K562 treated with DMSO at 1 percent for 4 hours (cell line): Measurements from ENCODE around the gene NSMCE4A. TPM values are rescaled to one million over a fixed set of nuclear protein-coding genes. Genes with fewer than 3 reads are reported as not detected.

Experiments used
- total RNA-seq: library from RNA; unstranded; fragments of 300-600 nt; gene quantifications from 2 replicates; pipeline ENCODE4 v1.2.3, GENCODE V29; 2022; ENCODE audit not compliant: insufficient read depth

Gene NSMCE4A, protein sequence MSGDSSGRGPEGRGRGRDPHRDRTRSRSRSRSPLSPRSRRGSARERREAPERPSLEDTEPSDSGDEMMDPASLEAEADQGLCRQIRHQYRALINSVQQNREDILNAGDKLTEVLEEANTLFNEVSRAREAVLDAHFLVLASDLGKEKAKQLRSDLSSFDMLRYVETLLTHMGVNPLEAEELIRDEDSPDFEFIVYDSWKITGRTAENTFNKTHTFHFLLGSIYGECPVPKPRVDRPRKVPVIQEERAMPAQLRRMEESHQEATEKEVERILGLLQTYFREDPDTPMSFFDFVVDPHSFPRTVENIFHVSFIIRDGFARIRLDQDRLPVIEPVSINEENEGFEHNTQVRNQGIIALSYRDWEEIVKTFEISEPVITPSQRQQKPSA
- 21.9 and 26.9 TPM in 2 replicates for total RNA-seq

DNA sequence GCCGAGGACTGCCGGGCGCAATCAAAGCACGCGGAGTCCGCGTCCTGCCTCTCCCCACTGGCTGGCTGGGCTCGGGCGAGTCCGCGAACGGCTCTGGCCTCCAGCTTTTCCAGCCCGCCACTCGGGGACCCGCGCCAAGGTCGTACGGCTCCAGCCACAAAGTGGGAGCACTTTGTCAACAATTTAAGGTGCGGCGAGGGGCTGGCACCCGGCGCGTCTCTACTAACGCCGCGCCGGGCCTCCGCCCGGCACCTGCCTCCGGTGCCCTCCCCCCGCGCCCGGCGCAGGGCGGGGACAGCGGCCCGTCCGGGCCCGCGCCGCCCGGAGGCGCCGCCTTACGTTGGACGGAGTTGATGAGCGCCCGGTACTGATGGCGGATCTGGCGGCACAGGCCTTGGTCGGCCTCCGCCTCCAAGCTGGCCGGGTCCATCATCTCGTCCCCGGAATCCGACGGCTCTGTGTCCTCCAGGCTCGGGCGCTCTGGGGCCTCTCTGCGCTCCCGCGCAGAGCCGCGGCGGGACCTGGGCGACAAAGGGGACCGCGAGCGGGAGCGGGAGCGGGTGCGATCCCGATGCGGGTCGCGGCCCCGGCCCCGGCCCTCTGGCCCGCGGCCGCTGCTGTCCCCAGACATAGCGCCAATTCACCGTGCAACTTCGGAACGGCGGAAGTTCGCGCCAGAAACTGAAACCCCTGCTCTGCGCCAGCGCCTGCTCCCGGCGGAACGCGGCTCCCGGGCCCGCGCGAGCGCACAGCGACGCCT lies at the start of gene NSMCE4A:
Gene NSMCE4A (minus strand): TSS at position 683 of the 760 bp plus-strand sequence. CDS start 52 bp downstream, at position 631.

DNA sequence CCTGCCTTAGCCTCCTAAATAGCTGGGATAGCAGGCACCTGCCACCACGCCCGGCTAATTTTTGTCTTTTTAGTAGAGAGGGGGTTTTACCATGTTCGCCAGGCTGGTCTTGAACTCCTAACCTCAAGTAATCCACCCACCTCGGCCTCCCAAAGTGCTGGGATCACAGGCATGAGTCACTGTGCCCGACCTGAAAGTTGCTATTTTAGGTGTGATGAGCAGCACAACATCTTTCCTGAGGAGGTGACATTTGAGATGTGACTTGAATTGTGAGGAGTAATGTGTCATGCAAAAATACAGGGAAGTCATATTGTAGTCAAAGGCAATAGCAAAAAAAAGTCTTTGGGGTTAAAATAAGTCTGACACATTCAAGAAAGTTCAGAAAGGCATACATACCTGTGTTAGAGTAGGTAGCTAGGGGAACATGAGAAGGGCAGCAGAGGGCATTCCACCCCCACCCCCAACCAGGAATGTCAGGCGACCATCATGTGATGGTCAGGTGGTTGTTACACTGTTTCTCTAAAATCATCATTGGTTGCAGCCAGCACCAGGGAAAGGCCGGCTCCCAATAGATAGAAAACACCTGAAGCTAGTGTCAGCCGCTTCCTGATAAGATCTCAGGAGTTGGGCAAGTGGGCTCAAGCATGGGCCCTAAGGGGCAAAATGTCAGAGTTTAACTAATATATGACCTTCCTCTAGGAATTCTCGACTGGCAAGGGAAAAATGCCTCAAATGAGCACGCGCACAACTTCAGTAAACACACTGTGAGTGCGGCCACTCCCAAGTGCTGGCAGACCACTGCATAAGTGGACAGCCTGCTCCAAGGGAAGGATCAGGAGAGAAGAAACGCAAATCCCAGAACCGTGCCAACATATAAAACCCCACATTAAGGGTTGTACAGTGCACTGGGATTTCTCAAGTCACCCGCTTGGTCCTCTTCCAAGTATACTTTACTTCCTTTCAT lies 13.6 kb upstream of the NSMCE4A start, which contains the start of gene TACC2:
Gene TACC2 (plus strand): TSS at position 803 of the 964 bp plus-strand sequence. CDS start 32,819 bp downstream, outside the sequence.

DNA sequence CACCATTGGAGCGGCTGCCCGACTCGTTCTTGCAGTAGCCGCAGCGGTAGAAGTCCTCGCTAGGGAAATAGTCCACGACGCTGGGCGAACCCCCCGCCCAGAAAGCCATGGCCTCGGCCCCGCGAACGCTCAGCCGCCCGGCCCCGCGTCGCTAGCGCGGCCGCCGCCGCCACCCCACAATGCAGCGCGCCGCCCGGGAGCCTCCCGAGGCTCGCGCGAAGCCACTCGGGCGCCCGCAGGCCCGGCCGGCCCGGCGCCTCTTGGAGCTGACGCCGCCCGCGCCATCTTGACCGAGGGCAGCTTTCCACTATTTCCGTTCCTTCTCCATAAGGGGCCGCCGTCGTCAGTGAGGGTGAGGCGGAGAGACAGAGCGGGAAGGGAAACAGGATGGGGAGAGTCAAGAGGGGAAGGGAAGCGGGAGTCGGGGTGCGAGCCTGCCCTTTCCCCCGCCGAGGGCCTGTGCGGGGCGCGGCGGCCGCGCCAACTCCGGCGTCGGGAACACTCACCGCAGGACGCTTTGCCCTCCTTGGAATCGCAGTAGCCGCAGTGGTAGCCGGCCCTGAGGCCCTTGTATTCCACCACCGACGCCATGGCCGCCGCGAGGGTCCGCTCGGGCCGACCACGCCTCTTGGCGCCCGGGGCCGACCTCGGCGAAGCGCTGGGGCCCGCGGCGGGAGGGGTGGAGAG lies 47.0 kb downstream of the NSMCE4A start, which contains the start of gene ATE1:
Gene ATE1 (minus strand): TSS at position 191 of the 687 bp plus-strand sequence. CDS start 82 bp downstream, at position 109.

Other genes with a start within 250 kb of the NSMCE4A start
- 4.0 and 5.0 TPM in 2 replicates for gene ATE1, start 47.2 kb downstream of the NSMCE4A start, total RNA-seq
- not detected in 2 replicates for gene TACC2, start 13.9 kb upstream of the NSMCE4A start, total RNA-seq